Esophagus muscularis mucosa (tissue), 4 donors: ENCODE measurements around the gene DUOXA1. TPM values are rescaled to one million over a fixed set of nuclear protein-coding genes. Genes with fewer than 3 reads are reported as not detected.
A peak's percentile ranks its signal among the peaks of the same experiment; 100 is the strongest.

ENCODE experiments used
- DNase-seq: peaks from one replicate; pipeline ENCODE4 v3.0.0-alpha.2; 2017; ENCODE audit errors: extremely low spot score
- H3K27ac ChIP-seq, 4 donors: fragments of 200-600 bp; sonication (generic); replicated peaks in 1 of 4; 1 replicate in 3 of 4; 2 replicates in 1 of 4; pipeline ENCODE4 v1.5.1; 2016 to 2019; ENCODE audit warnings: mild to moderate bottlenecking in 1 of 4
- H3K27me3 ChIP-seq, 4 donors: fragments of 200-600 bp; sonication (generic); one replicate each; pipeline versions ENCODE4 v1.5.1 to v1.6.0; 2016 to 2019
- H3K36me3 ChIP-seq, 4 donors: fragments of 200-600 bp; sonication (generic); one replicate each; pipeline ENCODE4 v1.5.1; 2016 to 2019
- H3K4me1 ChIP-seq, 4 donors: fragments of 200-600 bp; sonication (generic); one replicate each; pipeline ENCODE4 v1.5.1; 2016 to 2019
- H3K4me3 ChIP-seq, 4 donors: fragments of 200-600 bp; sonication (generic); 1 replicate in 2 of 4; 2 replicates in 2 of 4; pipeline ENCODE4 v1.5.1; 2016 to 2019; ENCODE audit warnings: mild to moderate bottlenecking in 4 of 4, moderate library complexity in 1 of 4
- H3K9me3 ChIP-seq, 4 donors: fragments of 200-600 bp; sonication (generic); 1 replicate in 3 of 4; 2 replicates in 1 of 4; pipeline ENCODE4 v1.5.1; 2016 to 2019
- CTCF ChIP-seq, 3 experiments: fragments of 200-600 bp in 2 of 3; fragments of 450-650 bp in 1 of 3; sonication (generic) in 2 of 3; IDR thresholded peaks; one replicate each; pipeline ENCODE4 v1.5.1; 2017 to 2019; ENCODE audit warnings: antibody characterized with exemption in 3 of 3, mild to moderate bottlenecking in 2 of 3, moderate library complexity in 1 of 3
- EP300 ChIP-seq: sonication (generic); formaldehyde crosslinking; IDR thresholded peaks from one replicate; pipeline ENCODE4 v1.6.1; 2017; ENCODE audit warnings: antibody characterized with exemption
- POLR2A ChIP-seq: fragments of 450-650 bp; IDR thresholded peaks from one replicate; pipeline ENCODE4 v1.6.1; 2017; ENCODE audit warnings: antibody characterized with exemption, moderate library complexity, mild to moderate bottlenecking, low read depth
- POLR2AphosphoS5 ChIP-seq, 2 donors: sonication (generic); formaldehyde crosslinking; IDR thresholded peaks; one replicate each; pipeline ENCODE4 v1.6.1; 2017; ENCODE audit warnings: antibody characterized with exemption in 2 of 2
- whole genome bisulfite sequencing: methylation state at CpG from one replicate; pipeline ENCODE4 v1.1.5; 2018; 5-methylcytosine and 5-hydroxymethylcytosine counted together
- intact Hi-C: fragments of 100-400 bp; cut with DNase I; formaldehyde crosslinking; loops from one replicate; pipeline ENCODE4 v1.15.1; 2023
- total RNA-seq, 4 donors: library from RNA; depleted of rRNA; stranded (reverse); fragments of >200 nt; gene quantifications; one replicate each; pipeline versions ENCODE4 v1.1.0 to v1.2.1, GENCODE V29; 2016

The DUOXA1 gene
- total RNA-seq, 4 donors from 2014 or later: 0.13 to 0.52 TPM; not detected in 2

- no peaks in the 10 kb centered on the region for H3K9me3 ChIP-seq
- DNase-seq: no peak
- H3K4me3 ChIP-seq: no peak overlapping the region
- 62% methylated on average over 2 of the region's 2 CpGs for WGBS
- peaks cover 4 to 16% (median 15%) of the 10 kb centered on the region in 4 donors for H3K4me1 ChIP-seq
- H3K27me3 ChIP-seq: peaks cover 0 to 86% (median 22%) of the 10 kb centered on the region in 4 donors
- no peaks in the 10 kb centered on the region for H3K36me3 ChIP-seq
- intact Hi-C loops: no loop called here
- TF ChIP-seq CTCF (IDR thresholded peaks at IDR 0.05): peak; percentile 40 to 57 (median 50)
- no peak for TF ChIP-seq POLR2AphosphoS5 (IDR thresholded peaks at IDR 0.05)
- H3K27ac ChIP-seq: no peak overlapping the region
Measured at GRCh38 chr15:45126535-45127158, 3.0 kb downstream of the DUOXA1 start.

- Histone ChIP-seq H3K4me3 (no peak overlapping the region), H3K27ac (no peak overlapping the region), H3K27me3 (peaks cover 0 to 88% (median 10%) of the 10 kb centered on the region in 4 donors), H3K4me1 (no peaks in the 10 kb centered on the region), H3K9me3 (no peaks in the 10 kb centered on the region), H3K36me3 (no peaks in the 10 kb centered on the region)
- intact Hi-C loops: no loop called here
- no peak for DNase-seq
- no peak for TF ChIP-seq POLR2A
Measured at GRCh38 chr15:45123397-45123796, 6.3 kb downstream of the DUOXA1 start.

GRCh38 chr15:45122719-45123118 lies 7.0 kb downstream of the DUOXA1 start:
- DNase-seq: no peak
- 79% methylated on average over 7 of the region's 7 CpGs for WGBS
- Histone ChIP-seq H3K4me1 (peaks cover 2 to 6% (median 3%) of the 10 kb centered on the region in 4 donors), H3K27me3 (peaks cover 0 to 88% (median 10%) of the 10 kb centered on the region in 4 donors), H3K9me3 (no peaks in the 10 kb centered on the region), H3K4me3 (no peak overlapping the region), H3K27ac (no peak overlapping the region), H3K36me3 (no peaks in the 10 kb centered on the region)
- intact Hi-C loops: no loop called here
- TF ChIP-seq POLR2AphosphoS5 (IDR thresholded peaks at IDR 0.05) (no peak), EP300 (no peak), CTCF (IDR thresholded peaks at IDR 0.05) (no peak), POLR2A (no peak)

- no peaks in the 10 kb centered on the region for H3K9me3 ChIP-seq
- WGBS: 61% methylated on average over 8 of the region's 9 CpGs
- H3K36me3 ChIP-seq: no peaks in the 10 kb centered on the region
- no peak for DNase-seq
- peaks cover 4 to 91% (median 18%) of the 10 kb centered on the region in 4 donors for H3K27me3 ChIP-seq
- intact Hi-C loops: no loop called here
- no peak overlapping the region for H3K4me3 ChIP-seq
- no peak for TF ChIP-seq EP300
- no peak for TF ChIP-seq POLR2A
- TF ChIP-seq CTCF (IDR thresholded peaks at IDR 0.05): no peak
- no peak for TF ChIP-seq POLR2AphosphoS5 (IDR thresholded peaks at IDR 0.05)
- H3K4me1 ChIP-seq: peaks cover 9 to 14% (median 12%) of the 10 kb centered on the region in 4 donors
- no peak overlapping the region for H3K27ac ChIP-seq
Measured at GRCh38 chr15:45121706-45122417, 7.8 kb downstream of the DUOXA1 start.

GRCh38 chr15:45121020-45121419 lies 8.7 kb downstream of the DUOXA1 start:
- no peak for DNase-seq
- Histone ChIP-seq H3K27me3 (peaks cover 7 to 91% (median 27%) of the 10 kb centered on the region in 4 donors), H3K27ac (no peak overlapping the region), H3K9me3 (no peaks in the 10 kb centered on the region), H3K4me1 (peaks cover 14 to 23% (median 20%) of the 10 kb centered on the region in 4 donors), H3K36me3 (no peaks in the 10 kb centered on the region), H3K4me3 (no peak overlapping the region)
- intact Hi-C loops: no loop called here
- no peak for TF ChIP-seq EP300
- 69% methylated on average over 3 of the region's 3 CpGs for WGBS
